ENCODE data around the gene ZSCAN10.
"Not testable (repeated sequence)": the region's sequence is repeated elsewhere in the genome, so short reads cannot be mapped to it uniquely, and the experiment has no call there.

DNA sequence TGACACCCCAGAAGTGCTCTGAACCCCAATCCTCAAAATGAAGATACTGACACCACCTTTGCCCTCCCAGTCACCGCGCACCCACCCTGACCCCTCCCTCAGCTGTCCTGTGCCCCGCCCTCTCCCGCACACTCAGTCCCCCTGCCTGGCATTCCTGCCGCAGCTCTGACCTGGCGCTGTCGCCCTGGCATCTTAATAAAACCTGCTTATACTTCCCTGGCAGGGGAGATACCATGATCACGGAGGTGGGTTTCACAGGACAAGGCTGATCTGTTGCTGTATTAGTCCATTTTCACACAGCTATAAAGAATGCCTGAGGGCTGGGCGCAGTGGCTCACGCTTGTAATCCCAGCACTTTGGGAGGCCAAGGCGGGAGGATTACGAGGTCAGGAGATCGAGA lies 17.1 kb downstream of the ZSCAN10 start:
- TF ChIP-seq POLR2A, POLR2AphosphoS5 (IDR thresholded peaks at IDR 0.05): not testable (repeated sequence)
- TF ChIP-seq, protein P1, sequence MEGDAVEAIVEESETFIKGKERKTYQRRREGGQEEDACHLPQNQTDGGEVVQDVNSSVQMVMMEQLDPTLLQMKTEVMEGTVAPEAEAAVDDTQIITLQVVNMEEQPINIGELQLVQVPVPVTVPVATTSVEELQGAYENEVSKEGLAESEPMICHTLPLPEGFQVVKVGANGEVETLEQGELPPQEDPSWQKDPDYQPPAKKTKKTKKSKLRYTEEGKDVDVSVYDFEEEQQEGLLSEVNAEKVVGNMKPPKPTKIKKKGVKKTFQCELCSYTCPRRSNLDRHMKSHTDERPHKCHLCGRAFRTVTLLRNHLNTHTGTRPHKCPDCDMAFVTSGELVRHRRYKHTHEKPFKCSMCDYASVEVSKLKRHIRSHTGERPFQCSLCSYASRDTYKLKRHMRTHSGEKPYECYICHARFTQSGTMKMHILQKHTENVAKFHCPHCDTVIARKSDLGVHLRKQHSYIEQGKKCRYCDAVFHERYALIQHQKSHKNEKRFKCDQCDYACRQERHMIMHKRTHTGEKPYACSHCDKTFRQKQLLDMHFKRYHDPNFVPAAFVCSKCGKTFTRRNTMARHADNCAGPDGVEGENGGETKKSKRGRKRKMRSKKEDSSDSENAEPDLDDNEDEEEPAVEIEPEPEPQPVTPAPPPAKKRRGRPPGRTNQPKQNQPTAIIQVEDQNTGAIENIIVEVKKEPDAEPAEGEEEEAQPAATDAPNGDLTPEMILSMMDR (IDR thresholded peaks at IDR 0.05) = not testable (repeated sequence)
